ENCODE measurements around the gene KCNG2. TPM values are rescaled to one million over a fixed set of nuclear protein-coding genes. Genes with fewer than 3 reads are reported as not detected.

The KCNG2 gene
- total and polyA plus RNA-seq, 2 of the 8 experiments (the other 6 are each of a cell fraction or from before 2014, with no cell fraction given), result 0.19 to 0.74 TPM

DNA sequence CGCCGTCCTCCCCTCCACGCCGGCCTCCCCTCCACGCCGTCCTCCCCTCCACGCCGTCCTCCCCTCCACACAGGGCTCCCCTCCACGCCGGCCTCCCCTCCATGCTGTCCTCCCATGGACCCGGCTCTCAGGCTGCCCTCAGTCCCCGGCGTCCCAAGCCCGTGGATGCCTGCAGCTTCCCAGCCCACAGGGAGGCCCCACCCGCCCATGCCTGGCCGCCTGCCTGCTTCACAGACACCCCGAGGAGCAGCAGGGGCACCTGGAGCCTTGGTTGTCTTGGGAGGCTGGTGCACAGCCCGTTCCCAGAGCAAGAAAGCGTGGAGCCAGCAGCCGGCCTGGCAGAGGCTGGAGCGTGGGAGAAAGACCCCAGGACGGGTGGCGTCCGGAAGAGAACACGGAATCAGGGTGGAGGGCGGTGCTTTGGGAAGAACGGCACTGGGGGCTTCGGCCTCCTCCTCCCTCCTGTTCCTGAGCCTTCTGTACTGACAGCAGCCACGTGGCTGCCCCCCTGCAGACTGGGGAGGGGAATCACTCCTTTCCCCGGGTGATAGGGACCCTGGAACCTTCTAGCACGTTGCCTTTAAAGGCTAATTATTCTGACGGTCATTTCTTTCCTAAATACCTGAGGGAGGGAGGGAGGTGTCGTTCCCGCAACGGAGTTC is 26.2 kb upstream of the KCNG2 start:
- DNase-seq (ENCODE audit: low read depth in 1 of 2, low spot score in 2 of 2), result no peak
- no peak overlapping the region for H3K9ac ChIP-seq (replicated peaks in 1 of 4; ENCODE audit: extremely low read depth in 1 of 4, low read depth in 3 of 4, low read length in 3 of 4)
- H2BK12ac ChIP-seq (ENCODE audit: low read depth, low read length), result no peak overlapping the region
- no peak overlapping the region for H2BK15ac ChIP-seq (ENCODE audit: low read length)
- no peak overlapping the region for H2BK20ac ChIP-seq (ENCODE audit: low read length)
- no peak overlapping the region for H4K91ac ChIP-seq (replicated peaks; ENCODE audit: insufficient read length, low read length)
- peaks cover 10 to 11% of the 10 kb centered on the region in 2 experiments for H3K9me3 ChIP-seq (ENCODE audit: insufficient read depth in 2 of 2, low read depth in 1 of 2, low read length in 1 of 2)
- WGBS, 2 experiments (ENCODE audit: extremely low coverage in 1 of 2, insufficient coverage in 1 of 2, insufficient read length in 1 of 2, insufficient replicate concordance in 2 of 2, low coverage in 1 of 2, low lambda C conversion rate in 2 of 2, missing lambda C conversion rate in 1 of 2), result 85% methylated on average over 15 of the region's 35 CpGs; no CpG with 5 or more reads in 1 of the 2 experiments
- no peaks in the 10 kb centered on the region for H3K36me3 ChIP-seq (ENCODE audit: control insufficient read depth in 2 of 4, insufficient read depth in 4 of 4, low read length in 3 of 4)
- H2BK5ac ChIP-seq (ENCODE audit: low read depth, low read length), result no peak overlapping the region
- ChIA-PET CTCF (ENCODE audit: partially characterized antibody) (no interaction called here), POLR2A (ENCODE audit: partially characterized antibody) (no interaction called here)
- no peaks in the 10 kb centered on the region; the same call in 1 of the 2 replicates for H3K79me1 ChIP-seq (ENCODE audit: low read depth, low read length)
- FAIRE-seq, result no peak
- no peak overlapping the region for H2BK120ac ChIP-seq (replicated peaks; ENCODE audit: low read depth, low read length)
- H2AK5ac ChIP-seq (ENCODE audit: low read depth, low read length), result no peak overlapping the region
- H3K23me2 ChIP-seq (ENCODE audit: low read depth, low read length), result no peaks in the 10 kb centered on the region
- no peak overlapping the region for H3K4me2 ChIP-seq (ENCODE audit: insufficient read depth in 1 of 2, low read depth in 2 of 2, low read length in 2 of 2)
- no peaks in the 10 kb centered on the region for H3K27me3 ChIP-seq (replicated peaks in 1 of 4; ENCODE audit: control insufficient read depth in 3 of 4, extremely low read depth in 1 of 4, insufficient read depth in 3 of 4, low read length in 3 of 4)
- no peaks in the 10 kb centered on the region for H3K79me2 ChIP-seq (ENCODE audit: control insufficient read depth in 1 of 2, insufficient read depth in 2 of 2, low read length in 2 of 2)
- H3K56ac ChIP-seq (replicated peaks; ENCODE audit: insufficient read length, low read depth, low read length), result no peak overlapping the region
- H4K20me1 ChIP-seq (replicated peaks in 1 of 2; ENCODE audit: control insufficient read depth in 1 of 2, insufficient read depth in 2 of 2, low read length in 2 of 2), result no peaks in the 10 kb centered on the region
- H4K5ac ChIP-seq (ENCODE audit: insufficient read length, low read depth, low read length), result no peak overlapping the region
- no peaks in the 10 kb centered on the region for H3K4me1 ChIP-seq (replicated peaks in 1 of 4; ENCODE audit: control insufficient read depth in 3 of 4, insufficient read depth in 4 of 4, low read length in 3 of 4)
- H2AFZ ChIP-seq (ENCODE audit: low read length), result no peak overlapping the region
- no peak overlapping the region for H3K27ac ChIP-seq (ENCODE audit: low read depth, low read length)
- no peak overlapping the region for H3K4me3 ChIP-seq (ENCODE audit: extremely low read depth in 1 of 4, insufficient read depth in 2 of 4, low read depth in 3 of 4, low read length in 4 of 4)
- H3K23ac ChIP-seq (ENCODE audit: insufficient read length), result no peak overlapping the region
- H3K14ac ChIP-seq (ENCODE audit: insufficient read length), result no peak overlapping the region
- H3K18ac ChIP-seq (ENCODE audit: extremely low read depth, low read length), result no peak overlapping the region
- no peak overlapping the region for H3K4ac ChIP-seq (replicated peaks; ENCODE audit: insufficient read length, low read depth, low read length)
- no peak overlapping the region for H4K8ac ChIP-seq (ENCODE audit: extremely low read depth, insufficient read depth, low read length)
- TF ChIP-seq TAF7 (optimal IDR thresholded peaks at IDR 0.05; ENCODE audit: borderline replicate concordance, low read depth, low read length) (no peak), SP1 (IDR thresholded peaks at IDR 0.05; ENCODE audit: low read depth, low read length) (no peak)

All from H1 (cell line).